ENCODE results near the gene DCTN1.
"Not testable (repeated sequence)": the region's sequence is repeated elsewhere in the genome, so short reads cannot be mapped to it uniquely, and the experiment has no call there.

DCTN1 gene

DNA sequence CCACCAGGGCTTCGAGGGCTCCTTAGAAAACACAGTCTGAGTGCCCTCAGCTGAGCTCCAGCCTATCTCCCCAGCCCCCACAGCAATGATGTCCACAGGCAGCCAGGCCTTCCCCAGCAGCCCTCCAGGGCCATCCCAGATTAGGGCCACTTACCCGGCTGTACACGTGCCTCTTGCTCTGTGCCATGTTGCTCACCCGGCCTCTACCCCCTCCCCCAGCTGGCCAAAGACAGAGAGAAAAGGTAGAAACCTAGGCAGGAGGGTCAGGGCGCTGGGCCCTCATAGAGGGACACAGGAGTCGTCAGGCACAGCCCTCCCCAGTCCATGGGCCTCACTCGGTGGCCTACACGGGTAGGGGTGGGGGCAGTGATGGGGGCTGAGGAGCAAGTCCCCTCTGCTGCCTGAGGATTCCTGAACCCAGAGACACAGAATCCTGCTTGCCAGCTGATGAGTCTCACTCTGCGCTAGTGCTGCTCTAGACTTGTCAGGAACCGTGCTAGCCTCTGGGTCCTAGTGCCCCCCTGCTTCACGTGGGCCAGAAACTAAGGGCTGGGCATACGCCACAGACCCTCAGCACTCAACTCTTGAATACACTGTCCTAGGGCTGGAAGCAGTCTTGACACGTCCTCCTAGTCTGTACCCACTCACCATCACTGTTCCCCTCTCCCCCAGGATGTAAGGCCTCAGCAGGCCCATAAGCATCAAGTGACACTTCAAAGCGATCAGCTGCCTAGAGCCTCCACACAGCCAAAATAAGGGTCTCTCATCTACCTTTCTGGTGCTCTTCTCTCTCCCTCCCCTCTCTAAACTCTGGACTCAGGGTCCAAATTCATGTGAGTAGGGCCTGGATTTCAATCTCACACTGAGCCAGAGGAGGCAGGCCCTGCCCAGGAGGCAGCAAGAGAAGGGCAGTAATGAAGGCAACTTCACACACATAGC is at the start of gene DCTN1:
Gene DCTN1, minus strand, starts transcription at position 461 of the 939 bp plus-strand sequence. Its CDS starts 274 bp downstream, at position 187.
- no peak for DNase-seq (ENCODE audit: low read depth)

DNA sequence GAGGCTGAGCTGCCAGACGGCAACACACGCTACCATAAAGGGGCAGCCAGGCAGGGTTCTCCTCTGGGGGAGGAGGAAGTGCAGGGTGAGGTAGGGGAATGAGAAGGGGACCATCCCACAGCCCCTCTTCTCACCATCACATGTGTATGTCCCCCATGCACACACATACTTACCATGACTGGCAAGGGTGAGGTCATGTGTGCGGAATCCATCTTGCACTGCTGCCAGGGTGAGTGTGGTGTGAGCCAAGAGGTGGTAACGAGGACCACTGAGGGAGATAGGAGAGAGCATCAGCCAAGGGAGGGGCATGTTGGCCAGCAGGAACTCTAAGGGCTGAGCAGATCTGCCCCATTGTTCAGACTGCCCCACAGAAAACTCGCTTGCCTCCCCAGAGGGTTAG is 48.6 kb upstream of the DCTN1 start:
- DNase-seq (ENCODE audit: low read depth) = no peak

DNA sequence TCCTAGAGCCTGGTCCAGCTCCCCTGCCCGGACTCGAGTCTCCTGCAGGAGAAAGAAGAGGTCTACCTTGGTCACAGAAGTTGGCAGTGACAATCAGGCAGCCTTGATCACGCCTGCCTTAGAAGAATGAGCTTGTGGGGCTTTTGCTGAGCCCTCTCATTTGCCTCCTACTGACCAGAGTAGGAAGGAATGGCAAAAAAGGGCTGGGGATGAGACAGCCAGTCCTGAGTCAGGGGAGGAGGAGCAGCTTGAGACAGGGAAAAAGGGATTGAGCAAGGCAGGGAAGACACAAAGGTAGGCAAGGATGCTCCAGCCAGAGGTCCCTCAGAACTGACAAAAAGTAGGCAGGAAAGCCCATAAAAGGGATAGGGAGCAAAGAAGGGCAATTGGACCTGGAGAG is 47.4 kb upstream of the DCTN1 start:
- no peak for DNase-seq (ENCODE audit: low read depth)

DNA sequence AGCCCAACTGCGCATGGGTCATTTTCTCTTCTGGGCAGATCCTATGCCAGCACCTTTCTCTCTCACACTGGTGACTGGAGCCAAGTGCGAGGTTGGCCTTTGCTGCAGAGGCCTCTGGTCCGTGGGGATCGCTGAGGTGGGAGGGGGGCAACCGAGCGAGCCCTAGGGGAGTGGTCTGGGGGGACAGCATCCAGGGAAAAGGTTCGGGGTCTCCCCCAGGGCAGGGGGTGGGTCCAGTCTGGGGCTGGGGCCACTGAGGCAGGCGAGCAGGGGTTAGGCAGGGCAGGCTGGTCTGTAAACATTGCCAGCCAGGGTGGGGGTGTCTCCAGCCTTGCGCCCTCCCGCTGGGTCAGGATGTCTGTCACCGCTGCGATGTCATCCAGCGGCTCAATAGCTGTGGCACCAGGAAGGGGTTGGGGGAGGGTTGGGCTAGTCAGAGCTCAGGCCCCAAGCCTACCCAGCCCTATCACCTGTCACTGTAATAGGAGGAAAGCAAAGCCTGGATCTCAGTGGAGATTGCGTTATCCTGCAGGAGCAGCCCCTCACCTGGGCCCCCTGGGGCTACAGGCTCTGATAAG is 46.2 kb upstream of the DCTN1 start:
- DNase-seq (ENCODE audit: low read depth) = no peak

DNA sequence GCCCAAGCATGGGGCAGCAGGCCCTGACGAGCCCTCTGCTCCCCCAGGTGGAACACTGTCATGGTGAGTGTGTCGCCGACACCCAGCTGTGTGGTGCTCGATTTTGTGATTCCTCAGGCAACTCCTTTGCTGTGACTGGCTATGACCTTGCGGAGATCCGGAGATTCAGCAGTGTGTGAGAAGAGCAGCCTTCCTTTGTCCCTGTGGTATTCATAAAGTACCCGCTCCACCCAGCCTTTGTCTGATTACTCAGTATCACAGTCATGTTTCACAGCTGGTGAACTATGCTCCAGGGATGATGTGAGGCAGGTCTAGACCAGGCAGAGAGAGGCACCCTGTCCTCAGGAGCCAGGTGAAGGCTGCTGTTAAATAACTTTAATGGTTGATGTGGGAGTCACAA is 45.4 kb upstream of the DCTN1 start:
- no peak for DNase-seq (ENCODE audit: low read depth)

DNA sequence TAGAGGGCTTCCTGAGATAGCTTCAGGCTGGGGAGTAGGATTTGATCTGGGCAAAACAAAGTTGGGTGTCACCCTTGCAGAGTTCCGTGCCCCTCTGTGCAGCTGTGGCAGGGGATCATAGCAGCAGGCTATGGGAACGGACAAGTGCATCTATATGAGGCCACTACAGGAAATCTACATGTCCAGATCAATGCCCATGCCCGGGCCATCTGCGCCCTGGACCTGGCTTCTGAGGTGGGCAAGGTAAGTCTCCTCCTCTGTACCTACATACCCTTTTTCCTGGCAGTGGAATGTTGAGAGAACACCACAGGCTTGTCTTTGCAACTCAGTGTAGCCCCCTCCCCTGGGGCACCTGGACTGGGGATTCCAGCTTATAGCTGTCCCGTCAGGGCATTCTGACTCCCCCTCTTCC is 44.9 kb upstream of the DCTN1 start:
- DNase-seq (ENCODE audit: low read depth) = no peak

DNA sequence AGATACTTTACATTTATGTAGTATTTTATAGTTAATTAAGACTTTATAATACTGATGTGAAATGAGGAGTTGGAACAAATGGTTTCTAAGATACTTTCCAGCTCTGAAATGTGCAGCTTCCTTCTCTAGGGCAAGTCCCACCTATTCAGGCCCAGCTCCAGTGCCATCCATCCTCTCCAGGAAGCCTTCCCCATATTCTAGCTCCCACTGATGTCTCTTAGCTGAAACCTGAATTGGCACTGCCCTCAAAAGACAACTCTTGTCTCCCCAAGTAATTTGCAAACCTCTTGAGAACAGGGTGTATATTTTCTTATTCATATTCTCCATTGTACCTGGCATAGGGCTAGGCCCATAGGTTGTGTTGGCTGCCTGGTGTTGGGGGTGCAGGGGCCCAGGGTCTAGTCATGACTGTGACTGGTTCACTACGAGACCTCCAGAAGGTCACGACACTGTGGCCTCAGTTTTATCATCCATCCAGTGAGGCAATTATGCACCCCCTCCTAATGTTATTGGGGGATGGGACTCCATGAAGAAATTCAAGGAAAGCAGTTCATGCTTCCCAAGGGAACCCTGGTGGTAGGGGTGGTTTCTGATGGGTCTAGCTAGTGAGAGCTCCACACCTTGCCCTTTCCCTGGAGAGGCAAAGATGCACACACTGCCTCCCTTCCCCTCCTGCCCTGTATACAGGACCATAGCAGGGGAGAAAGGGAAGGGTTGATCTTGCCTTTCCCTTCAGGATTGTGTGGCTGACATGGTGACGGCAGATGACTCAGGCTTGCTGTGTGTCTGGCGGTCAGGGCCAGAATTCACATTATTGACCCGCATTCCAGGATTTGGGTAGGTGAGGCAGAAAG is 44.3 kb upstream of the DCTN1 start:
- no peak for DNase-seq (ENCODE audit: low read depth)

DNA sequence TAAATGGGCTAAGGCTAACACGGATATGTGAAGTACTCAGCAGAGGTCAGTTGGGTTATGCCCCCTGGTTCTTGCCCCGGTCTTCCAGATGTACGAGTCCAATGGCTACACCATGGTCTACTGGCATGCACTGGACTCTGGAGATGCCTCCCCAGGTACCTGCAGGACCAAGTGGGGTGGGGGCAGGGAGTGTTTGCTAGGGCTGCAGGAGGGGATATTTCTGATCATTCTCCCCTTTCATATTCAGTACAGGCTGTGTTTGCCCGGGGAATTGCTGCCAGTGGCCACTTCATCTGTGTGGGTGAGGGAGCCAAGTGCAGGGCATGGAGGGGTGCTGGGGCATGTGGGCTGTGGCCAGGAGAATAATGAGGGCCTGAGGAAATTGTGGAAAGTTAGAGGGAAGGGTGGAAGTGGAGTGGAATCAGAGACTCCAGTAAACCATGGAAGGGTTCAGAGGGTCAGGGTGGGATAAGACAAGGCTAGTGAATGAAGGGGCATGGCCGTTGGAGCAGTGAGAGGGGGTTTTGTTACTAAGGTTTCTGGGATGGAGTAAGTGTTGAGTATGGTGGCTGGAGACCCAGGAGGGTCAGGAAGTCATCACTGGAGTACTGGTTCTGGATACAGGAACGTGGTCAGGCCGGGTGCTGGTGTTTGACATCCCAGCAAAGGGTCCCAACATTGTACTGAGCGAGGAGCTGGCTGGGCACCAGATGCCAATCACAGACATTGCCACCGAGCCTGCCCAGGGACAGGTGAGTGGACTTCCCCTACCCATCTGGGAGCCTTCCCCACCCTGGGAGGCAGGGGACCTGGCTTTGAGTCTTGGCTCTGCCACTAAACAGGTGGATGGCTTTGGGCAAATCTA is 43.4 kb upstream of the DCTN1 start:
- no peak for DNase-seq (ENCODE audit: low read depth)

DNA sequence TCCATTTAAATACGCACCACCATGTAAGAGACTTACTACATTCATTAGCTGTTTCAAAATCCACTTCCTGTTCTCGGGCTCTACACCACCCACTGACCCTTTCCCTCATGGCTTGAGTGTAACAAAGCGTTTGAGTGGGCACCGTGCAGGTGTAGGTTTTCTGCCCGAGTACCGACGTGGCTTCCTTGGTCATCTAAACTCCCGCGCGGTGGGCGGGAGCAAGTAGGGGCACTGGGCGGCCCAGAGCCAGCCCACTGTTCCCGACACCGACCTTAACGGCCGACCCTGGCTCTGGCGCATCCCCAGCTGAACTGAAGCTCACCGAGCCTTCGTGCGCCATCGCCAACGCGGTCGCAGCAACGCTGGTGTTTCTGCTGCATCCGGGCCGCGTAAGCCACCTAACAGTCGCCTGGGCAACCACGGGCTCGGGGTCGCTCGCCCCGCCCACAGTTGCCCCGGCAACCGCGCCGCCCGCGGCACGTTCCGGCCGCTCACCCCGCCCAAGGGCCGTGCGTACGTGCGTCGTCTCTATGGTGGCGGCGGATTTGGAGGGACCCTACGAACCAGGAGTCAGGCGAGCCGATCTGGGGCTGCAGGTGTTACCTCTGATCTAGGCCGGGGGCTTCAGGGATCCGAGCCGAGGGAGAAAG is 41.2 kb upstream of the DCTN1 start, which contains the start of the genes C2orf81 and WDR54:
Gene C2orf81, minus strand, starts transcription at position 399 of the 650 bp plus-strand sequence. Its CDS starts 59 bp downstream, at position 340.
Gene WDR54, plus strand, starts transcription at position 510 of the 650 bp plus-strand sequence. CDS start 424 bp downstream, outside the sequence.
- peak; percentile 65 for DNase-seq (ENCODE audit: low read depth)

DNA sequence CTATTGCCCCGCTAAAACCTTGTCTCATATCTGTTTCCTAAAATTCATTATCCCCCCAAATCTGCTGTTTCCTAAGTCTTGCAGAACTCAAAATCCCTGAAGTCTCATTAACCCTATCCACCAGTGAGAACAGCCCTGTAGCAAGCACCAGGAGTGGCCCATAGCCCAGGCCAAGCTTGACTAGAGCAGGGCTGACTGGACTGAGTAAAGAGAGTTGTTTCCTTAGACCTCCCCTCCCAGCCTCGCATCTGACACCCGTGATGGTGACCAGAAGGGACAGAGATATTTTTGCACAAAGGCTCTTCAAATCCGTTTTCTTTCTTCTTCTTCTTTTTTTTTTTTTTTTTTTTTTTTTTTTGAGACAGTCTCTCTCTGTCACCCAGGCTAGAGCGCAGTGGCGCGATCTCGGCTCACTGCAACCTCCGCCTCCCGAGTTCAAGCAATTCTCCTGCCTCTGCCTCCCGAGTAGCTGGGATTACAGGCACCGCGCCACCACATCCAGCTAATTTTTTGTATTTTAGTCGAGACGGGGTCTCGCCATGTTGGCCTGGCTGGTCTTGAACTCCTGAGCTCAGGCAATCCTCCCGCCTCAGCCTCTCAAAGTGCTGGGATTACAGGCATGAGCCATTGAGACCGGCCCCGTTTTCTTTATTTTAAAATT is 40.5 kb upstream of the DCTN1 start:
- DNase-seq (ENCODE audit: low read depth) = not testable (repeated sequence)

DNA sequence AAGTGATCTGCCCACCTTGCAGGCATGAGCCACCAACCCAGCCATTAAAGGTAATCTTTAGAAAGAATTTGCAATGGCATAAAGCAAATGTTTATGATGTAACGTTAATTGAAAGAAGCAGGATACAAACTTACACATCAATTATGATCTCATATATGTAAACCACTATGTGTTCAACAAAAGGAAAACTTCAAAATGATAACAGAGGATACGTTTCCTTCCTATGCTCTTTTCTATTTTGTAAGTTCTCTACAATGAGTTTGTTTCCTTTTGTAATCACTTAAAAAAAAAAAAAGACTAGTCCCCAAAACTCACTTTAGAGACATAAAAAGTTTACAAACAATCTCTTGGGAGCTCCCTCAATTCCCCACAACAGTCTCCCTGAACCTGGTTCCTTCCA is 39.9 kb upstream of the DCTN1 start:
- DNase-seq (ENCODE audit: low read depth) = no peak

DNA sequence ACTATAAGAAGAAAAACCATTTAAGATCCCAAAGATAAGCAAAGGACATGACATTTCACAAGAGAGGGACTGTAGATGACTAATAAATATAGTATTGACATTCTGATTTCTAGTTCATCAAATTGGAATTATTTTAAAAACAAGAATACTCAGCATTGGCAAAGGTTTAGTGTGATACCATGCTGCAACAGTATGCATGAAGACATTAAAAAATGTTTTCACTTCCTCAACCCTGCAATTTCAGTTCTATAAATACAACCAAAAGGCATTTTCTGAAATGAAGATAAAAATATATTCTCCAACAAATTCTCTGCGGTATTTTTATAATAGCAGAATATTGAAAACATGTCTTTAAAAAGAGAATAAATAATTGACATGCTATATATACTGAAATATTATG is 39.2 kb upstream of the DCTN1 start:
- no peak for DNase-seq (ENCODE audit: low read depth)

DNA sequence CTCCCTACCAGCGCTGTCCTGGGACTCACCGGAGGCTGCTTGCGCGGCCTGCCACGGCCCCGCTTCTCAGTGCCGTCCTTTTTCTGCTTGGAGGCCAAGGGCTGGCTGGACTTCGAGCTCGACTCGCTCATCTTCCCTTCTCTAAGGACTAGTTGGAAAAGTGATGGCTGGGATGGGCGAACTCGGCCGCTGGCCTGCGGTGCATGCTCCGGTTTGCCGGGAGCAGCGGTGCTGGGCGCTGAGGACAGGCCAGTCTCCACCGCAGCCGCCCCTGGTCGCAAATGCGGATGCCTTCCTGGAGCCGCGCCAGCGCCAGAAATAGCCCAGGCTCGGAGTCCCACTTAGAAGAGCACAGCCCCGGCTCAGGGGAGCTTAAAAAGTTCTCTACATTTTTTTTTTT is 38.2 kb upstream of the DCTN1 start:
- DNase-seq (ENCODE audit: low read depth) = no peak

DNA sequence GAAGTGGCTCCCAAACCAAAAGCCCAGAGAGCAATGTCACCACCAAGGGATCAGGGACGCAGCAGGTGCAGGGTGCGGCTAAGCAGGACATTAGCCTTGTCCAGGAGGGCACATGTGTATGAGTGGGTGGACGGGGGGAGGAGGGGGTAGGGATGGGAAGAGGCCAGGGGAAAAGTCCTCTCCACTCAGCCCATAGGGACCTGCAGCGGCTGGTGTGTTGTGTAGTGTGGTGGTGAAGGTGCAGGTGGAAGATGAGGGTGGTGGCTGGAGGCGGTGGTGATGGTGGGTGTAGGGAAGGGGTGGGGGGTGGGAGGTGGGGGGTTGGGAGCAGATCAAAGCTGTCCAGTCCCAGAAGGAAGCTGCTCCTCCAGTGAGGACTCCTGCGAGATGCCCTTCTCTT is 37.7 kb upstream of the DCTN1 start:
- no peak for DNase-seq (ENCODE audit: low read depth)

DNA sequence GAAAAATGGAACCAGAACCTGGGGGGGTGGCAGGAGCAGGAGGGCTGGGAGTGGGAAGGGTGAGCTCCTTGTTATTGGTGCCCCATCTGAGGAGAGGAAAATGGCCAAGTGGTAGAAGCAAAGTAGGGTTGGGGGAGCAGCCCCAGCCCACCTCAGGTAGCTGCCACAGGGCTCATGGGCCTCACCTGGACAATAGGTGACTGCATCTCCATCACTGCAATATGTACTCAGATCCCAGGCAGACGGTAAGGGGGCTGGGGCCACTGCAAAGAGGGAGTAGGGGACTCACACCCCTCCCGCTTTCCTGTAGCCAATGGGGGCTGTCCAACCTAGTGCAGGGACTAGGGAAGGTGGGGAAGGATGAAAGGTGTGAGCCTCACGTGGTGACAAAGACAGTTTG is 37.1 kb upstream of the DCTN1 start:
- DNase-seq (ENCODE audit: low read depth) = no peak

DNA sequence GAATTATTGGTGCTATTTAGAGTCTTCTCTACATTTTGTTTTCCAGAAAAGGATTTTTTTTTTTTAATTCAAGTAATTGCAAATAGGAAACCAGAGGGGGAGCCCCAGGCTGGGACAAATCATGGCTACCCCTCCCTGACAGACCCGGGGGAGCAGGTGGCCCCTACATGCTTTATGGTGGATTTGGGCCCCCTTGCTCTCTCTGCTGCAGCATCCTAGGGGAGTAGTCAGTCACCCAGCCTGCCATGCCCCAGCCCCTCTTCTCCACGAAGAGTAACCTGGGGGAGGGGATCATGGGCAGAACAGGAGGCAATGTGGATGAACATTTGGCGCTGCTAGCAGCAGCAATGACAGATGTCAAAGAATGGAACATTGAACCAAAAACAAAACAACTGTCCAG is 36.7 kb upstream of the DCTN1 start:
- no peak for DNase-seq (ENCODE audit: low read depth)

DNA sequence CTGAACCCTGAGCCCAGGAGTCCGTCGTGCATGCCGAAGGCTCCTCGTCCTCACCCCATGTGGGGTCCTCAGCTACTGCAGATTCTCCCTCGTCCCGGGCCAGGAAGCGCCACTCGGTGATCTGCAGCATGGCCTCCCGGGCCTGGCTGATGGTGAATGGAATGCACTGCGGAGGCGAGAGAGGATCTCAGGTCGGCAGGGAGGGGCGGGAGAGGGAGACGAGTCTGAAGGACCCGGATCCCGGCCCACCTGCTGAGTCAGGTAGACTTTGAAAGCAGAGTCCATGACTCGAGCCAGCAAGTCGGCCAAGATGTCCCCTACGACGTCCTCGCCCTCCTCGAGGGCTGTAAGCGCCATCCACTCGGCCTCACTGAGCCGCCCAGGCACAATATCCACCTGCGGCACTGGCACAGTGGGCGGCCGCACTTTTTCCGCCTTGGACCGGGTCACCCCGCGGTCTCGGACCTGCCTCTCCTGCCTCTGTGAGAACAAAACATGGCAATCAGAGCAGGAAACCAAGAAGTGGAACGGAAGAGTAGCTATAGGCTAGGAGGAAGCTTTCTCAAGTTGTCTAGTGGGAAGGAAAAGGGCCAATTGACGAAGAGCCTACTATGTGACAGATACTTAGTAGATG is 35.8 kb upstream of the DCTN1 start:
- DNase-seq (ENCODE audit: low read depth) = no peak

DNA sequence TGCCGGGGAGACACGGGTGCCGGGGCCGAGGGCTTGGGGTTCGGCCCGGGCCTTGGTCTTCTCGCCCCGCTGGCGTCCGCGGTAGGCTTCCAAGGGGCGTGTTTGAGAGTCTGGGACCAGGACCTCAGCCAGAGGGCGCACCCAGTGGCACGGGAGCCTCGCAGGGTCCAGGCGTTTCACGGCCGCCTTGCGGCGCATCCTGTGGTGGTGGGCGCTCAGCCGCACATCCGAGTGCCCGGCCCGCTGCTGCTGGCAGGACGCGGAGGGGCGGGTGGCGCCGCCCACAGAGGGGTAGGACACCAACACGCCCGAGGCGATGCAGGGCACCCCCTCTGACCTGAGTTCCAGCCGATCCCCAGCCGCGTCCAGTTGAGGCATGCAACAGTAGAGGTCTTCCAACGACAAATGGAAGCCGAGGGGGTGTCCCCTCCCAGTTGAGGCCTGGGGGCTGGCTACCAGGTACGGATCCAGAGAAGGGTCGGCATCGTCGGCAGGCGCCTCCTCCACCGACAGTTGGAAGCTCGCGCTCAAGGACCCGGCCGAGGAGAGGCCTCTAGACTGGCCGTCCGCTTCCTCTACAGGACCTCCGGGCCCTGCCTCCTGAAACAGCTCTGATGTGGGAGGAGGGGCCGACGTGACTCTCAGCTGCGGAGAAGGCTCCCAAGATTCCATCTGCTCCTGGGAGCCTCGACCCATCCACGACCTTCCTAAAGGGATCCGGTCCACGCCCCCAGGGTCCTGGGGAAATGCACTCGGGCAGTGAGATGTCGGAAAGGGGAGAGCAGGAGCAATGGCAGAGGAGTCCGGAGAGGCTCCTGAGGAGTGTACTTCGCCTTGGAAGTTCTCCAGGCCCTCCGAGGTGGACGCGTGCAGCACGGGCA is 35.0 kb upstream of the DCTN1 start:
- DNase-seq (ENCODE audit: low read depth) = peak; percentile 16

DNA sequence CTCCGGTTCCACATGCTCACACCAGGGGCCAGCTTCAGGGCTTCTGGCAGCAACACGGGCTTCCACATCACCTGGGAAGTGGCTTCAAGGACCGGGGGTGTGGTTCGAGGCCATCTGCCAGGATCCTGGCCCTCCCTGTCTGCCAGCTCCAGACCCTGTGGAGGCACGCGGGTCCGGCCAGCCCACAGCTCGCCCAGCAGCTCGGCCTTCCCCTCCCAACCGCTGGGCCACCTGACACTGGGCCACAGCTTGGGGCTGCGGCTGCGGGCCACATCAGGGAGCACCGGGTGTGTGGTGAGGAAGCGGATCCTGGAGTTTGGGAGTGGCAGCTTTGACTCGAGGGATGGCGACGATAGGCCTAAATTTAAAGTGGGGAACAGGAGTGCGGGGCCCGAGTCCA is 34.3 kb upstream of the DCTN1 start:
- DNase-seq (ENCODE audit: low read depth) = no peak
